H1 (cell line): Measurements from ENCODE around the gene KLRB1. TPM values are rescaled to one million over a fixed set of nuclear protein-coding genes. Genes with fewer than 3 reads are reported as not detected.

ENCODE experiments used
- CHD1 ChIP-seq: IDR thresholded peaks from 2 replicates; pipeline ENCODE4 v1.6.1; 2012; ENCODE audit warnings: low read depth, low read length, improper control_type of control experiment
- FOSL1 ChIP-seq: IDR thresholded peaks from 2 replicates; pipeline ENCODE4 v1.6.1; 2011; ENCODE audit warnings: mild to moderate bottlenecking, low read depth, low read length, moderate library complexity; ENCODE audit not compliant: insufficient read depth
- KDM4A ChIP-seq: IDR thresholded peaks from one replicate; pipeline ENCODE4 v1.7.1; 2012; ENCODE audit warnings: low read depth, mild to moderate bottlenecking, moderate library complexity, low read length, inconsistent platforms; ENCODE audit not compliant: severe bottlenecking
- RFX5 ChIP-seq: IDR thresholded peaks from 2 replicates; pipeline ENCODE4 v1.6.1; 2011; ENCODE audit warnings: low read depth, low read length, improper control_type of control experiment, borderline replicate concordance
- polyA plus RNA-seq, 7 experiments: library from polyadenylated mRNA; depleted of rRNA in 3 of 7; stranded (reverse) in 5 of 7; unstranded in 2 of 7; fragments of >200 nt in 5 of 7; fragments of 200-250 nt in 2 of 7; gene quantifications; 1 replicate in 5 of 7; 2 replicates in 1 of 7; 4 replicates in 1 of 7; pipeline versions ENCODE4 v1.2.1 to v1.2.3, GENCODE V29; 2011 to 2013; ENCODE audit warnings: missing spikeins in 2 of 7, mixed read lengths in 2 of 7
- total RNA-seq: library from RNA; stranded (reverse); fragmentation: NEBNext Ultra II Directional; extraction: Animal tissue kit (Norgen Biotek cat#: 25700); gene quantifications from 2 replicates; pipeline ENCODE4 v1.2.1, GENCODE V29; 2021

Gene KLRB1
- total and polyA plus RNA-seq, 2 of the 8 experiments (the other 6 are each of a cell fraction or from before 2014, with no cell fraction given): not detected

DNA sequence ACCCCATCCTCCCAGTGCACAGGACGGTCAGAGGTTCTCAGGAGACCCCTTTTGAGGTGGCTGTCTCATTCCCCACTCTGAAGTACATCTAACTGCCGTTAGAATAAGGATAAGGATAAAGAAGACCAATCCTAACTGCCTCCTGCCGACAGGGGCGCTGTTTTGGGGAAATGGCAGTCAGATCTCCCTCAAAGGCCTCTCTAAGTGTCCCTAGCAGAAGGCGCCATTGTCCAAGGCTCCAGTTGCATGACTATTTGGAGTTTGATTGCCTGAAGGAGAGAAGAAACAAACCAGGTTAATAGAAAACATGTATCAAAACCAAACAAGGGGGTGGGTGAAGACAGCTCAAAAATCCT lies 29.1 kb upstream of the KLRB1 start (continued):
- no peak for TF ChIP-seq KDM4A
- TF ChIP-seq FOSL1: no peak
- no peak for TF ChIP-seq CHD1
- TF ChIP-seq RFX5: no peak
